D721Med (cell line): ENCODE data around the gene PTPN2.

Experiments
- DNase-seq: peaks from one replicate; pipeline ENCODE4 v3.0.0; 2011; ENCODE audit warnings: low spot score; ENCODE audit not compliant: insufficient read length
- FAIRE-seq: peaks from 2 replicates; lab custom pipeline; 2011; peaks lifted over from hg19 to GRCh38; lab: Jason Lieb, UNC
- TF ChIP-seq, protein P1 (sequence below): IDR thresholded peaks from 2 replicates; pipeline ENCODE4 v1.5.1; 2012; ENCODE audit warnings: mild to moderate bottlenecking, control low read depth; ENCODE audit not compliant: insufficient read depth; ENCODE audit errors: missing control alignments

The PTPN2 gene

DNA sequence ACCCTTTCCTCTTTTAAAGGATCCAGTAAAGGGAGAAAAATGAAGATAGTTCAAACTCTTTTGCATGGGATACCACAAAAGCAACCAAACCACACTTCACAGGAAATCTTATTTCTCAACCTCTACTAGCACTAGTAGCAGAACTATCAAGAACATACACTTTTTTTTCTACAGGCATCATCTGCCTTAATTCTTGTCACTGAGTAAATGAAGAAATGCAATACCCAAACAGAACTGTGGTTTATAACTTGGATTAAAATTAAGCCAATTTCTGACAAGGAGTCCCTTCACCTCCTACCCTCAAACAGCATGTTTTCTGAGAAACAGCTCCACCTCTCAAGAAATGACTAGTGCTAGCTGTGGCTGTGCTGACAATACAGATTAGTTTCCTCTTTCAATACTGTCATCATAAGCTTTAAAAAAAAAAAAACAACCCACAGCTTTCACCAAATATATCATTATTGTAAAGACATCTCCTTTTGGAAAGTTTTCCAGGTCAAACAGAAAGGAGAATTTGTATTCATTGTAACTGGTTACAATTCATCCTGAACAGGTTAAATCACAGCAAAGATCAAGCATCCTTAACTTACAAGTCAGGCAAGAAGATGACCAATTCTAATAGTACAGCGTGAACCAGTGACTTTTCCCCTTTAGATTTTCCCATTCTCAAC lies 44.4 kb downstream of the PTPN2 start:
- DNase-seq (no peak), FAIRE-seq (no peak)
- TF ChIP-seq, protein P1, sequence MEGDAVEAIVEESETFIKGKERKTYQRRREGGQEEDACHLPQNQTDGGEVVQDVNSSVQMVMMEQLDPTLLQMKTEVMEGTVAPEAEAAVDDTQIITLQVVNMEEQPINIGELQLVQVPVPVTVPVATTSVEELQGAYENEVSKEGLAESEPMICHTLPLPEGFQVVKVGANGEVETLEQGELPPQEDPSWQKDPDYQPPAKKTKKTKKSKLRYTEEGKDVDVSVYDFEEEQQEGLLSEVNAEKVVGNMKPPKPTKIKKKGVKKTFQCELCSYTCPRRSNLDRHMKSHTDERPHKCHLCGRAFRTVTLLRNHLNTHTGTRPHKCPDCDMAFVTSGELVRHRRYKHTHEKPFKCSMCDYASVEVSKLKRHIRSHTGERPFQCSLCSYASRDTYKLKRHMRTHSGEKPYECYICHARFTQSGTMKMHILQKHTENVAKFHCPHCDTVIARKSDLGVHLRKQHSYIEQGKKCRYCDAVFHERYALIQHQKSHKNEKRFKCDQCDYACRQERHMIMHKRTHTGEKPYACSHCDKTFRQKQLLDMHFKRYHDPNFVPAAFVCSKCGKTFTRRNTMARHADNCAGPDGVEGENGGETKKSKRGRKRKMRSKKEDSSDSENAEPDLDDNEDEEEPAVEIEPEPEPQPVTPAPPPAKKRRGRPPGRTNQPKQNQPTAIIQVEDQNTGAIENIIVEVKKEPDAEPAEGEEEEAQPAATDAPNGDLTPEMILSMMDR: no peak

DNA sequence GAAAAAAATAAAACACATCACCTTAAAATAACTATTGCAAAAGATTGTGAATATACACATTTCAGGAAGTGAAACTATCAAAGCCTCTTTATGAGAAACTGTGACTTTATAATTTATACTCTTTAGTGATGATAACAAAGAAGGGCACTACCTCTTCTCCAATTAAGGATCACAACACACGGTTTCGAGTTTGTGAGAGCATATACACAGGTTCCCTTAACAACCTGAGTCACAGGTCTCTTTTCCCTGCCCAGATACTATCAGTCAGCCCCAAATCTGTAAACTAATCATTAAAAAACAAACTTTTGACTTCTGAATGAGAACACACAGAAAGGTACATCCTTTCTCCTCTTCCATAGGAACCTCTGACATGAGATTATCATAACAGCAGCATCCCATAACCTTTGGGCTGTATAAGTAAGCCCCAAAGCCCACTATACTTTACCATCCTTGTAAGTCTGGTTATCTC lies 44.9 kb downstream of the PTPN2 start:
- DNase-seq (no peak), FAIRE-seq (no peak)
- TF ChIP-seq, protein P1: no peak

DNA sequence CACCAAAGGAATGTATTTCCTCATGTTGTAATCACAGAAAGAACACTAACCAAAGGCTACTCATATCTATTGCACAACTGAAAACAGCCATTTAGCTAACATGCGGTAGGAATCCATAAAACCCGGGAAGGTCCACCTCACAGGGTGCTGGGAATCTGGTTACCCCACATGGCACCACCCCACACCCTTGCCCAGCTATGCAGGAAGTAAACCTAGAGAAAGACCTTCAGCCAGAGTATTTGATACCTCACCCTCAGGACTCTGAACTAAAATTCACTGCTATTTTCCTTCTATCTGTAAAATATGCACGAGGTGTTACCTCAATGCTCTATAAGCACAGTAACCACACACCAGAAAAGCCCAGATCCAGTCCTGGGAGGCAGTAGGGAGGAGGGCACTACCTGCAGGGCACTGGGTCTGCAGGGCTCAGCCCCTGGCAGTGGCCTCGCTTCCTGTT lies 45.8 kb downstream of the PTPN2 start:
- DNase-seq (no peak), FAIRE-seq (no peak)
- TF ChIP-seq, protein P1: no peak

DNA sequence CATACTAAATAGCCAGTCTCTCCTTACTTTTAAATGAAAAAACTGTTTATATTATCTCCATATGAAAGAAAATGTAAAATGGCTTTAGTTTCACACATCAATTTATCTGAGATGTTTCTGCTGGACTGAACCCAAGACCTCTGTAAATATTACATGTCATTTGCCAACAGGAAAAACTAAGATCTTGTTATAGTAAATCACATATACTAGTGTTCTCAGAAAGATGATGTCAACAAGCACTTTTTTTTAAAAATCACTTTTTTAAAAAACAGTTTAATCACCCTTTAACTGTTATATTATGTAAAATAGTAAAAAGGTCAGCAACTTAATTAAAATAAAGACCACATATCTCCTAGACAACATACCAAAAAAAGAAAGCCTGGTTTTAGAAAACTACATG lies 46.3 kb downstream of the PTPN2 start:
- DNase-seq: no peak
- FAIRE-seq: no peak
- TF ChIP-seq, protein P1: no peak

DNA sequence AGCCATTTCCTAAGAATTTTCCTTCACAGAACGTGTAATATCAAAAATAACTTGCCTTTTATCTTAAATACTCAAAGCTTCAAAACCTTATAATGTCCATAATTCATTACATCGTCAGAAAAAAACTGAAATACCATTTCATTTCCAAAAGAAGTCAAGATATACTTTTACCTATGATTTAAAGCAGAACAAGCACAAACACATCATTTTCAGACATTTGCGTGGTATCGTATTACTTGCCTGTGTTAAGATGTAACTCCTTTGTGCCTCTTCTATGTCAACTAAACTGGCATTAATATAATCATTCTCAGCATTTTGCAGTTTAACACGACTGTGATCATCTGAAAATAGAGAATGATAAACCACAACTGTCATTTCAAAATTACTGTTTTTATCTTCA lies 47.5 kb downstream of the PTPN2 start:
- no peak for DNase-seq
- no peak for FAIRE-seq
- TF ChIP-seq, protein P1: no peak

DNA sequence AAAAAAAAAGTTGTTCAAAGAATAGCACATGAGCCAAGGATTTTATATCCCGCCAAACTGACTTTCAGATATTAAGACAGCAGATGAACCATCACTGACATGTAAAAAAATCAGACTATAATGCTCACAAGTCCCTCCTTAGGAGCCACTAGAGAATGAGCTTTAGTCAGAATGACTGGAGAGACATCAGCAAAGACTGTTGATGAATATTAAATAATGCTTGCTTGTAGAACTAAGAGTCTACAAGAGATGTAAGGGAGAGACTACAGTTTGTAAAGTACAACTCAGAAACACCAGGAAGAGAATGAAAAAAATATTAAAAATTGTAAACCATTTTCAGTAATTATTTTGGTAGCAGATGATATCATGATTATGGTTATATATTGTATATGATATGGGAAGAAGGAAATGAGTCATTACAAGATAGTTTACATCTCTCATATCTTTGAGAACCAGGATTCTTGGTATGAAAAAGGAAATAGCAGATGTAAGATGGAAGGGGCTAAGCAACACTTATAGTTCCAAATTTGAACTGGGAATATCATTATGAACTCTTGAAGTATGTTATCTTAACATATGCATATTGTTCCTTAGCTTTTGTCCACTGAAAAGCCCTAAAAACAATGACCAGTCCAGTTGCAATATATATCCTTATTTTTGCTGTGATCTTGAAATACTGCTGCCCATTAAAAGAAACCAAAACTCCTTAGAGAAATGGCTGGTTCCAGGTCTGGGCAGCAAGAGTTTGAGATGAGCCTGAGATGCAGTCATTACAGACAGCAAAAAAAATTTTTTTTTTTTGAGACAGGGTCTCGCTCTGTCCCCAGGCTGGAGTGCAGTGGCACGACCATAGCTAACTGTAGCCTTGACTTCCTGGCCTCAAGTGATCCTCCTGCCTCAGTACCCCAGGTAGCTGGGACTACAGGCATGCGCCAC lies 55.7 kb downstream of the PTPN2 start:
- TF ChIP-seq, protein P1: no peak
- DNase-seq (no peak), FAIRE-seq (no peak)
